Measurements from ENCODE around the gene PTGDR.

Gene PTGDR, protein sequence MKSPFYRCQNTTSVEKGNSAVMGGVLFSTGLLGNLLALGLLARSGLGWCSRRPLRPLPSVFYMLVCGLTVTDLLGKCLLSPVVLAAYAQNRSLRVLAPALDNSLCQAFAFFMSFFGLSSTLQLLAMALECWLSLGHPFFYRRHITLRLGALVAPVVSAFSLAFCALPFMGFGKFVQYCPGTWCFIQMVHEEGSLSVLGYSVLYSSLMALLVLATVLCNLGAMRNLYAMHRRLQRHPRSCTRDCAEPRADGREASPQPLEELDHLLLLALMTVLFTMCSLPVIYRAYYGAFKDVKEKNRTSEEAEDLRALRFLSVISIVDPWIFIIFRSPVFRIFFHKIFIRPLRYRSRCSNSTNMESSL

DNA sequence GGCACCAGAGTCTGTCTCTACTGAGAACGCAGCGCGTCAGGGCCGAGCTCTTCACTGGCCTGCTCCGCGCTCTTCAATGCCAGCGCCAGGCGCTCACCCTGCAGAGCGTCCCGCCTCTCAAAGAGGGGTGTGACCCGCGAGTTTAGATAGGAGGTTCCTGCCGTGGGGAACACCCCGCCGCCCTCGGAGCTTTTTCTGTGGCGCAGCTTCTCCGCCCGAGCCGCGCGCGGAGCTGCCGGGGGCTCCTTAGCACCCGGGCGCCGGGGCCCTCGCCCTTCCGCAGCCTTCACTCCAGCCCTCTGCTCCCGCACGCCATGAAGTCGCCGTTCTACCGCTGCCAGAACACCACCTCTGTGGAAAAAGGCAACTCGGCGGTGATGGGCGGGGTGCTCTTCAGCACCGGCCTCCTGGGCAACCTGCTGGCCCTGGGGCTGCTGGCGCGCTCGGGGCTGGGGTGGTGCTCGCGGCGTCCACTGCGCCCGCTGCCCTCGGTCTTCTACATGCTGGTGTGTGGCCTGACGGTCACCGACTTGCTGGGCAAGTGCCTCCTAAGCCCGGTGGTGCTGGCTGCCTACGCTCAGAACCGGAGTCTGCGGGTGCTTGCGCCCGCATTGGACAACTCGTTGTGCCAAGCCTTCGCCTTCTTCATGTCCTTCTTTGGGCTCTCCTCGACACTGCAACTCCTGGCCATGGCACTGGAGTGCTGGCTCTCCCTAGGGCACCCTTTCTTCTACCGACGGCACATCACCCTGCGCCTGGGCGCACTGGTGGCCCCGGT is at the start of gene PTGDR:
PTGDR (plus strand) TSS at position 198 of the 778 bp plus-strand sequence; CDS start at position 315, 117 bp downstream.
- peak in 1 of 3 experiments; percentile 38 for DNase-seq (ENCODE audit: low read depth in 3 of 3)

DNA sequence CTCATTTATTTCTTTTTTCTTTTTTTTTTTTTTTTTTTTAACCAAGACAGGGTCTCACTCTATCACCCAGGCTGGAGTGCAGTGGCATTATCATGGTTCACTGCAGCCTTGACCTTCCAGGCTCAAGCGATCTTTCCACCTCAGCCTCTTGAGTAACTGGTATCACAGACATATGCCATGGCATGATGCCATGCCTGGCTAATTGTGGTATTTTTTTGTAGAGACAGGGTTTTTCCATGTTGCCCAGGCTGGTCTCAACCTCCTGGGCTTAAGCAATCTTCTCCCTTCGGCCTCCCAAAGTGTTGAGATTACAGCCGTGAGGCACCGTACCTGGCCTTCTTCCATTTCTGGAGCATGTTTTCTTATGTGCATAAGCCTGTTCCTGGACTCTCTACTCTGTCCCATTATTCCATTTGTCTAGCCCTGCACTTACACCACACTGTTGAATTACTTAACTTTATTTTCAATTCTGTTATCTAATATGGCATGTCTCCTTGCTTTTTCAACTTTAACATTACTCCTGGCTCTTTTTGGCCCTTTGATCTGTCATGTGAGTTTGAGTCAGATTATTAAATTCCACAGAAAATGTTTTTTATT is 47.9 kb upstream of the PTGDR start:
- no peak for DNase-seq (ENCODE audit: low read depth in 3 of 3)

DNA sequence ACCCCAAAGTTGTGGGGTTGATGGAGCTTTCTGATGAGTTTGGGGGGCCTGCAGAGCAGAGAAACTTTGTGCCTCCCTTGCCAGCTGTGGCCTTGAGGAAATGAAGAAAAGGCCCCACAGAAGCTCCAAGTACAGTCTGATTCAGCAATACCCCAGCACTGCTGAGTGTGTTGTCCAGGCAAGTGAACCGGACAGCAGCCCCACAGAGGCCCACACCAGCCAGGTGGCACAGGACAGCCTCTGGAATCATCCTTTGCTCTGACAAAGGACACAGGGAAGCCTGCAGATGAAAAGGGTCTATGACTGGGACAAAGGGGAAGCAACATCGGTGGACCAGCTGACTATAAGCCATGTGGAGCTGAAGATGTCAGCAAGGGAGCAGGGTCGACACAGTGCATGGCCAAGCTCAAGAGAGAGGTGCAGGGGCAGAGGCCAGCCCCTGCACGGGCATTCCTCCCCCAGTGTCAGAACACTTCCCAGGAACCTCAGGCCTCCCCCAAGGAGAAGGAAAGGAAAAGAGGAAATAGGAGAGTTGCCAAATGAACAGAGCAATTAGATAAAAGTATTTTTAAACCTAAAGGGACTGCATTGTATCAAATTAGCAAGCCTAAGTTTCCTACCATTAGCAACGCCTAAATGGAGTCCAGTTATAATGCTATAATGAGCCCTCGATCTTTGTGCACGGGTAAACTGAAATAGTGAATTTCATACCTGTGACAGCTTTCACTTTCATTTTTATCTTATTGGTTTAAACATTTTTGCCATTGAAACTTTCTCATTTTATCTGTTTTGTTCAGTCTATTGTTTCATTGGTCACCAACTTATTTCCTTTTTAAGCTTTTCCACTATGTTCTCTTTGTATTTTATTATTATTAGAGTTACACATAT is 46.3 kb upstream of the PTGDR start:
- DNase-seq (ENCODE audit: low read depth in 3 of 3): no peak

DNA sequence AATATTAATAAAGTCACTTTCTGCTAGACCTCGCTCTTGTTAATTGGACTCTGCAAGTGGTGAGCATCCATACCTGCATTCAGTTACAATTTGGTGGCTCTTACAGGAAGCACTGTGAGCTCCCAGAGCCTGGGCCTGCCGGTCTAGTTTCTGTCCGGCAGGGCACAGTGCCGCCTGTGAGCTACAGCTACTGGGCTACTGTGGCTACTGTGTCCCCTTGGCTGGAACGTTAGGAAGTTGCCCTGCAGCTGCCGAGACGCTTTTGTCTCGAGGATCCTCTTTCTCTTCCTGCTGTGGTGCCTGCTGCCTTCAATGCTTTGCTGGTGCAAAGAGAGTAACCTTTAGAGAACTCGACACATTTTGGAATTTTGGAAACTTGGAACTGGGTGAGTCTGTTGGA is 44.6 kb upstream of the PTGDR start:
- DNase-seq (ENCODE audit: low read depth in 3 of 3): no peak

DNA sequence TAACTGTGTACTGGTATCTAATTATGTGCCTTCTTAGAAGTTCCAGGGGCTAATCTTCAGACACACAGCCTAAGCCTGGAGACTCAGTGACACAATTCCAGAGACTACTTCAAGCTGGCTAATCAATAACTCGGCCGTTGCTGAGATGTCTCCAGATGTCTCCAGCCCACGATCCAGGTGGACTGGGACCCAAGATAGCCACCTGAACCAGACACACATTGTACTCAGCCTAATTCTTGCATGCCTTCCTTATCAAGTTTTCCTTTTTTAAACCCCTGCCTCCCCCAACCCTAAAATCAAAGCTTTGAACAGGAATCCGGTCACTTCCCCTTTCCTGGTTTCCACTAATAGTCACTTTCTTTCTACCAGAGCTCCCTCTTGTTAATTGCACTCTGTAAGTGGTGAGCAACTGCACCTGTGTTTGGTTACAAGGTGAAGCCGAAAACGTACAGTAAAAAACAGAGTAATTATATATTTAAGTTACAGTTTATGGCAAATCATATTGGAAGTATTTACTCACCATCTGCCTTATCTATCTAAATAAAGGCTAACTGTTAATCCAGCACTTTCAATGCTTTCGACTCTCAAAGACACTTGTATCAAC is 39.8 kb upstream of the PTGDR start:
- no peak for DNase-seq (ENCODE audit: low read depth in 3 of 3)

DNA sequence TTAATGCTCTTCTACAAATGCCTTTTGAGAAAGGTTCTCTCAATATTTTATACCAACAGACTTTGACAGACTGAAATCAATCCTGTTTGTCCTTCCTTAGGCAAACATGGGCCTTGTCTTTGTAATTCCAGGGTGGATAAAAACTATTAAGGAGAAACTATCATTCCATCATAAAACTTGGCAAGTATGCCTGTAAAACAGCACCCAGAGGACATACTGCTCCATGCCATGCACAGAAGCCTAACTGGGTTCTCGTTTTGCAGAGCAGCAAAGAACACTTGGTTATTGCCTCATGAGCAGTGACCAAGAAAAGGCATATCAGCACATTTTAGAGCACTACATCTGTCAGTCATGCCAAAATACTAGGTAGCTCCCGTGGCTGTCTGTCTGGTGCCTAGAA is 33.8 kb upstream of the PTGDR start:
- DNase-seq (ENCODE audit: low read depth in 3 of 3): no peak

DNA sequence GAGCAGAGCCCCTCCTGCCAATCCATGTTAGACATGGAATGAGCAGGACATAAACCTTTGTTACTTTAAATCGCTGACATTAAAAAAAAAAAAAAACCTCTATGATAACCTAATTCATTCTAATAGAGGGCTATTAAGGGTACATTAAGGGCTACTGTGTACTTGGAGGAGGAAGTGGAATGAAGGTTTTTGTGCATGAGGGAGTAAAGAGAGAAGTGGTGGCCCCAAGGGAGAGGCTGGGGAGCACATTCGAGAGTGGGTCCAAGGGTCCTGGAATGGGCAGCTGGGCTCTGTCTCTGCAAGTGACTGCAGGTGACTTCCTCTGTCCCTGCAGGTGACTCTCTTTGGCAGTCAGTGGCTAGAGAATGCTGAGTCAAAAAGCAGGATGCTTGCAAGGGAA is 32.1 kb upstream of the PTGDR start:
- no peak for DNase-seq (ENCODE audit: low read depth in 3 of 3)

DNA sequence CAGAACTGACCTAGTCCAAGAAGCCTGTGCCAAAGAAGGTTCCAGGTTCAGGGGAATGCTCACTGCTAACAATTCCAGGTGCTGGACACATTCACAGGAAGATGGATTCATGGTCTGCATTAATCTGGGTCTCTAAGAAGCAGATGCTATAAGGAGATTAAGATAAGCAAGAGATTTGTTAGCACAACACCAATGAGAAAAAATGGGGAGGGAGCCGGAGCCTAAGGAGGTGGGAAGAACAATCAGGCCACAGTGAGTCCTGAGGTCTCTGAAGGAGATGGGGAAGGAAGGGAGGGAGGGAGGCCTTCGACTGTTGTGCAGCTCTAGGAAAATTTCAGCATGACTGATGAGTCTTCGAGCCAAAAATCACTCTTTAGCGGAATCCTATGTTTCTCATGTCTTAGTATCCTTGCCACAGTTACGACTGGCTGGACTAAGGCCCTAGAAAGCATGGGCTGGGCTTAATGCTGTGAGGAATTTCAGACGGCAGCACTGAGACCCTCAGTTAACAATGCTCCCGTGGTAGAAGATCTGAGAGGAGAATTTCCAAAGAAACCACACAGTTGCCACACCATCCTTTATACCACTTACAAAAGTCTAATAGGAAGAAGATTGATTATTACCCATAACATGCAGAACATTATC is 31.5 kb upstream of the PTGDR start:
- DNase-seq (ENCODE audit: low read depth in 3 of 3): no peak

DNA sequence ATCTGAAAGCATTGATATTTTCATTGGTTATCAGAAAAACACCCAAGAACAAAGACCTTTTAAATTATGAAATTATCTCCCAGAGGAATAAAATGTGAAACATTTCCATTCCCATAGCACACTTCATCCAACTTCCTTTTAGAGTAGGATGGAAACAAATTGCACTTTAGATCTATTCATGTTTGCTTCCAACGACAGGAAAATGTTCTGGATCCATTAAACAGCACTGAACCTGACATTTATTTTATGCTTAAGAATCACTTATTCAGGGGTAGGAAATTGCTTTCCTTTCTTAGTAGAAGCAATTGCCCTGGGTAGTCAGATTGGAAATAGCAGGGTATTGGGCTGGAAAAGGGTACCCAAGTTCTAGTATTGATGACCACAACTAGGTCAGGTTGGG is 28.8 kb upstream of the PTGDR start:
- DNase-seq (ENCODE audit: low read depth in 3 of 3): no peak

DNA sequence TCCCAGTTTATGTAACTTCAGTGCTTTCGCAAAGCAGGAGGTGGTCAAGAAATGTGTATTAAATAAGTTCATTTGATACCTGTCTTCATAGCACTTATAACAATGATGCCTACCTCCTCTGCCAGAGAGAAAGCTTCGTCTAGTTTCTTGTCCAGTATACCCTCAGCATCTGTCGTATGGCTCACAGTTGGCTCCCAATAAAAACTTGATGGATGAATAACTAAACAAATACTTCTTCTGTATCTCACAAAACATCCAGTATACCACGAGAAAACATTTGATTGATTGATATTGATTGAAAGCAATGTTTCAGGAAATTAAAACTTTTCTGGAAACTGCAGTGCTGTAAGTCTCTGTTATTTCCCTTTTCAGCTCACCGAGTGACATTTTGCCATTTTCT is 26.9 kb upstream of the PTGDR start:
- no peak for DNase-seq (ENCODE audit: low read depth in 3 of 3)

DNA sequence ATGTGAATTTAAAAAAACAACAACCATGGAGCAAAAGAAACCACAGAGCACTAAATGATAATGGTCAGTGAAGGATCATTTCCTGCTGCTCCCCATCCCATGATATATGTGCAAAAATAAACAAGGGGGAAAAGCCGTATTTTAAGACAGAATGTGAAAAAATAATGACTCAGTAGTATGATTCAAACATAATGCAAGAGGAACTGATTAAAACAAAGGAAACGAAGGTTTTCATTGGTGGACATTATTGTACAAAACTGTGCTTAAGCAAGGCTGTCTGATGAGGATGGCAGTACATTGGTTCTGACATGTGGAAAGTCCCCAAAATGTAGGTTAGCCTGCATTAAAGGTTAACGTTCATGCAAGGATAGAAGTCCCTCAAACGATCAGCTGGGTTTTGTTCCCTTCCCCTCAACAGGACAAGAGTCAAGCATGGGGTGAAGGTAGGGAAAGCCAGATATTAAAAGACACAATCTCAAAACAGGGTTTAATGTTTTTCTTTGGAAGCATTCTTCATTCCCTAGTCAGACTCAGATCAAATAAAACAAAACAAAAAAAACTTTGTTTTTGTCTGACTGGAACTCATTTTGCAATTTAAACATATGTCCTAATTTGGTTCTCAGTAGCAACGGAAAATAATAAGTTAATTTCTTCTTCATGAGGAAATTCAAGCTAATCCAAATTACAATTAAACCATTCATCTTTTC is 26.3 kb upstream of the PTGDR start:
- DNase-seq (ENCODE audit: low read depth in 3 of 3): no peak

DNA sequence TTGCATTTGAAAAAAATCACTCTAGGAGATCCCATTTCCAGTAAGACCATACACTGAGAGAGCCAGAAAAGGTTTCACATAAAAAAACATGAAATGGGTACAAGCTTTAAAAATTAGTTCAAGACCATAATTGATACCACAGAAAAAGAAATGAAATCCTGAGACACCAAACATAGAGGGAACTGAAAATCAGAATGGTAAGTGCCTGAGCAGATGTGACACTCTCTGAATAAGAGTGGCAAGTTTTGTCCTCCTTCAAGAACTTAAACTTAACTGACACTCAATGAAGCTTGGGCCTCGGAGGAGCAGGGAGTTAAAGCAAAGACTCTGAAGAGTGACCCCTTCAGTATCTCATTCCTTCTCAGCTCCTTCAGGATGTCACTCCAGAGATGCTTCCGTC is 23.2 kb upstream of the PTGDR start:
- no peak for DNase-seq (ENCODE audit: low read depth in 3 of 3)

DNA sequence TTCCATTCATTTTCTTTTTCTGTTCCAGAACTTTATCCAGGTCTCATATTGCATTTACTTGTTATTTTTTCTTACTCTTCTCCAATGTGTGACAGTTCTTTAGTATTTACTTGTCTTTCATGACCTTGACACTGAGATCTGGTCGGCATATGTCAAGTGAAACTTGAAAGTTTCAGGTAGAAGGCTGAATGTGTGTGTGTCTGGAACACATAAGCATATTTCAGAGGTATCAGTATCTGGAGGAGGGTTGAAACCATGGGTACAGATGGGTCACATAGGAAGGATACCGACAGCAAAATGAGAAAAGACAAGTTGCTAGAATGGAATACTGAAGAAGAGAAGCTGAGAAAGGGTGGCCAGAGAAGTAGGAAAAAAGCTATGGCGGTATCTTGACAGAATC is 22.5 kb upstream of the PTGDR start:
- no peak for DNase-seq (ENCODE audit: low read depth in 3 of 3)

DNA sequence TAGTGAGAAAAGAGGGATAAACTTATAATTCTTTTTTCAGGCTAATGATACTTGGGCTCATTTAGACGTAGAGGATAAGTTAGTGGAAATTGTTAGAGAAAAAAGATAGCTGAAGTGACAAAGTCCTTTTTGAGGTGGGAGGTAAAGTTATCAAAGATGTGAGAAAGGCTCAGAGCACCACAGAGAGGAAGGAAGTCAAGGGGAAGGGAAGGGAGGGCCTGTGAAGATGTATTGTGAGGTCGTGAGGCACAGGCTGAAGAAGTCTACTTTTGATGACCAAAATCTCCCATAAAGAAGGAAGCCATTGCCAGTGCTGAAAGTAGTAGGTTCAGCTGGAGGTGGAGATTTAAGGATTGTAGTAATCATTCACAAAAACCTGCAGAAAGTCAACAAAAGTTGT is 19.4 kb upstream of the PTGDR start:
- no peak for DNase-seq (ENCODE audit: low read depth in 3 of 3)

DNA sequence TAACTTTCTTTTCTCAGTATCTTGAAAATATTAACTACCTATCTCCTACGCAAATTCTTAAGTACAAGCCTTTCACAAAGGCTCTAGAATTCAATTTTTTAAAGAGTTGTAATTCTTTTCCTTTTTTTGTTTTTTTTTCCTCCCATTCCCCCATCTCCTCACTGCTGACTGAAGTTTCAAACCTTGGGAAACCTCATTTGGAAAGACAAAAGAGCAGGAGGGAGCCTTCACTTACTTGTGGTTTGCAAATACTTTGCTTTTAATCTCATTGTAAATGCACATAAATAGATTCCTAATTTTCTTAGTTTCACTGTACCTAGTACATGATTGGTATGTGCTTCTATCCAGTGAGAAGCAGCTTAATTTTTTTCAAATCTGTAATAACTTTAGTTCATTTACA is 15.8 kb upstream of the PTGDR start:
- DNase-seq (ENCODE audit: low read depth in 3 of 3): no peak

DNA sequence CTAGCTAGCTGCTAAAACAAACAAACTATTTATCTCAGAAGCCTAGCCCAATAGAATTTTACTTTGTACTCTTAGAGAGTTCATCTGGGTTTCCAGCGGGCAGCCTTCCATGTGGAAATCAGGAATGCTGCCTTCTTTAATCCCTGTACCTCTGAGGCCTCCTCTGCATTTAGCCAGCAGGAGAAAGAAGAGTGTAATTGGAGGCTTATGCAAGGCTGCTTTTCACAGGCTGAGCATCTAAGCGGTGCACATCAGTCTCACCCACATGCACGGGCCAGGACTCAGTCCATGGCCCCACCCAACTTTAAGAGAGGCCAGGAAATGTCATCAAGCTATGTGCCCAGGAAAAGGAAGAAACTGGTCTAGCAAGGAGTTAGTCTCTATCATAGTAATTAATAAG is 14.0 kb upstream of the PTGDR start:
- DNase-seq (ENCODE audit: low read depth in 3 of 3): no peak

DNA sequence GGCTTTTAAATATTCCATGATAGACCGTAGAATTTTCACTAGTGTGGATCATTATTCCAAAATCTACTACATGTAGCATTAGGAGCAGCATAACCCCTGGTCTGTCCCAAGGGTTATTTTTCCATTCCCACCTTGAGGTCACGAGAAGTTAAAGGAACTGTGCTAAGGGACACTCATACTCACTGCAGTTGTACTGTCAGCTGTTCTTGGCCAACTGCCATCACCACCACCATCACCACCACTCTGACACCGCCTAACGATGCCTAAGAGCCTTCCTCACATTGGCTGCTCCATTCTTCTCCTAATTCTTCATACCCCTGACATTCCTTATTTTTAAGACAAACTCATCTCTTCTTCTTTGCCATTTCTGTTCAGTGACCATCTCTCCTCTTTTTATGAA is 13.4 kb upstream of the PTGDR start:
- no peak for DNase-seq (ENCODE audit: low read depth in 3 of 3)

DNA sequence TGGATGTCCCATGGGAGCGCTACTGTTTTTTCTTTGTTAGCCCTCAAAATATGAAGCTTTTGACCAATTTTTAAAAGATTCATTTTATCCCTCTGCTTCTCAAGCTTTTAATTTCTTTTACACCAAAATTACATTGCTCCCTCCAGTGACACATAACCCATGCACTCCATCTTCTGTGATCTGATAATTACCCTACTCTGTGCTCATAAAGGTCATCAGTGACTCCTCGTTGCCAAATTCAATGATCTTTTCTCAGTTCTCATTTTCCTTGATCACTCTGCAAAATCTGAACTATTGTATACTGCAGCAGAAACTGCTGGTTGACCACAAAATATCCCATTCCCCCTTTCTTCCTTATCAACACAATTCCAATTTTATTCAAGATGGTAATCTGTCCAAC is 8.7 kb upstream of the PTGDR start:
- no peak for DNase-seq (ENCODE audit: low read depth in 3 of 3)

DNA sequence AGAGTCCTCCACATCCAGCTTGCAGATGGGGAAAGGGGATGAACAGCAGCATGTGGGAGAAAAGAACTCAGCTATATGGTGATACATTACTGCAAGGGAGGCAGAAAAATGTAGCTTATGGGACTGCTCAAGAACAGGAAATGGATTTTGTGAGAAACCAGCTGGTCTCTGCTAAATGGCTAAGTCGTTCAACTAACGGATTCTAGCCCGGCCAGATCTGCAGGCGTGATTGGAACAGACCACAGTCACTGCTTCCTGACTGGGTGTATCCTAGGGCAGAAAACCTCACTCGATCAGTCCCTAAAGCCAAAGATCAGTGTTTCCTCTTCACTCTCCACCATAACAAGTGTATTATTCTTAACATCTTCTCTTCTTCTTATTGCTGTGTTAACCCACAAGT is 8.1 kb upstream of the PTGDR start:
- no peak for DNase-seq (ENCODE audit: low read depth in 3 of 3)

DNA sequence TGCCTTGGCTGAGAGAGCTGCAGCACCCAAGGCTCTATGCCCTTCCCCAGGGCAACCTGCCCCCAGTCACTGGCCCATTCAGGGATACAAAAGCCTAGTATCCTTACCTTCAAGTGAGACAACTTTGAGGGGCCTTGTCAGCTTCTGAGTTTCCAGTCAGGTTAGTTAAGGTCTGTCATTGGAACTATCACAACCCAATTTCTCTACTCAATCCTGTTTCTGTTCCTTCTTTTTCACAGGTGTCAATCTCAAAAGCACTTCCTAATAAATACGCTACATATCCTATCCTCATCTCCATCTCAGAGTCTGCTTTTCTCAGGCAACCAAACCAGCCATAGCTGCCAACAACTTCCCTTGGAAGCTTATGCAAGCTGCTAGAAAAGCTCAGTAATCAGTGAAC is 4.9 kb upstream of the PTGDR start:
- DNase-seq (ENCODE audit: low read depth in 3 of 3): no peak

All from stimulated activated CD4-positive, alpha-beta T cell treated with anti-CD3 and anti-CD28 coated beads, TNF-alpha, amount 100 ng/mL, for 24 hours (primary cell).